ENCODE measurements around the gene TMEM61.
"Not testable (repeated sequence)": the region's sequence is repeated elsewhere in the genome, so short reads cannot be mapped to it uniquely, and the experiment has no call there.

The TMEM61 gene

DNA sequence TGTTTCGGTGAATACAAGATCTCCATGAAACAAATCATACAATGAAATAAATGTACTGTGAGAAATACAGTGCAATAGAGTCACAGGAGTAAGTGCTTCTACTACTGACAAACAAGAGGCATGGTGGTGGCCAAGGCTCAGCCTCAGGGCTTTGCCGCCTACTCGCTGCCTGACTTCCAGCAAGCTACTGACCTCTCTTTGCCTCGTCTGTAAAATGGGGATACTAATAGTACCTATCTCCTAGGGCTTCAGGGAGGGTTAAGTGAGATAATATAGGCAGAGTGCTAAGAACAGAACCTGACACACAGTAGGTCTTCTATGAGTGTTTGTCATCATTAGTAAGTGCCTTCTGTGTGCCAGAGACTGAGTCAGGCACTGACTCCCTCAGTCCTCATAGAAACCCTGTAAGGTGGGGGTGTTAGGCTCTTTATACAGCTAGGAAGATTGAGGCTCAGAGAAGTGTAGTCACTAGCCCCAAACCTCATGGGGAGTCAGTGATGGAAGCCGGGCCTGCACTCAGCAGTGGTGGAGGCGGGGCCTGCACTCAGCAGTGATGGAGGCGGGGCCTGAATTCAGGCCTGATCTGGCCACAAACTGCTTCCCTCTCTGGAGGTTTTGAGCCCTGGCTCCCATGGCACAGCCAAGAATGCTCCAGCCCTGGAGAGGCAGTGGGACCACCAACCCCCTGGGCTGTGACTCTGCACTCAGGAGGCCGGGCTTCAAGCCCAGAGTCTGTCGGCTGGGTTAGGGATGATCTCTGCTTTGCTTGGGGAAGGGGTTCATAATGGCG, 25.1 kb downstream of the TMEM61 start:
- peaks cover 0 to under 1% of the 10 kb centered on the region in 2 donors for H3K4me1 Mint-ChIP-seq (ENCODE audit: low read depth in 2 of 2)
- no peak for ATAC-seq (replicated peaks)

GRCh38 chr1:55006931-55007330, 26.5 kb downstream of the TMEM61 start:
- H3K27ac Mint-ChIP-seq = no peak overlapping the region
- H3K4me1 Mint-ChIP-seq (ENCODE audit: low read depth in 2 of 2) = peaks cover 0 to 2% of the 10 kb centered on the region in 2 donors
- no peak for ATAC-seq (replicated peaks)

More for the DNA sequence above, 25.1 kb downstream of the TMEM61 start:
- H3K4me3 Mint-ChIP-seq = no peak overlapping the region
- H3K27me3 Mint-ChIP-seq = peaks cover 0 to 14% of the 10 kb centered on the region in 2 donors
- no peak overlapping the region for H3K27ac Mint-ChIP-seq
- no peaks in the 10 kb centered on the region for H3K36me3 Mint-ChIP-seq (ENCODE audit: insufficient read depth)
- DNase-seq = no peak
- no peaks in the 10 kb centered on the region for H3K9me3 Mint-ChIP-seq

DNA sequence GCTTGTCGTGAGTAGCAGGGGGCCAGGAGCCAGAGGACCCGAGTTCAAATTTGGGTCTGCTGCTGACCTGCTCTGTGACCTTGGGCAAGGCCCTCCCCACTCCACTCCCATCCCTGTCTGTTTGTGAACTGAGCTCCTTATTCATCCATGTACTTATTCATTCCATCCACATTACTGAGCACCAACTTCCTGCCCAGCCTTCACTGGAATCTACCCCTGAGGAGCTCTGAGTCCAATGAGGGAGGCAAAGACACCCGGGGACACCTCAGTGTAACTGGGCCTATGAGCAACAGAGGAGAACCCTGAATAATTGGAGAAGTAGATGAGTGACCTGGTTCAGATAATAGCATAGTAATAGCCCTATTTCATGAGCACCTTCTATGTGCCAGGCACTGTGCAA, 27.2 kb downstream of the TMEM61 start:
- Mint-ChIP-seq H3K4me1 (ENCODE audit: low read depth in 2 of 2) (peaks cover 0 to 2% of the 10 kb centered on the region in 2 donors), H3K27me3 (peaks cover 0 to 21% of the 10 kb centered on the region in 2 donors), H3K27ac (no peak overlapping the region), H3K4me3 (no peak overlapping the region), H3K9me3 (no peaks in the 10 kb centered on the region), H3K36me3 (ENCODE audit: insufficient read depth) (no peaks in the 10 kb centered on the region)
- DNase-seq (no peak), ATAC-seq (replicated peaks) (no peak)

More at GRCh38 chr1:55006931-55007330, 26.5 kb downstream of the TMEM61 start:
- H3K9me3 Mint-ChIP-seq = no peaks in the 10 kb centered on the region
- no peaks in the 10 kb centered on the region for H3K36me3 Mint-ChIP-seq (ENCODE audit: insufficient read depth)
- no peak for DNase-seq
- peaks cover 0 to 14% of the 10 kb centered on the region in 2 donors for H3K27me3 Mint-ChIP-seq
- H3K4me3 Mint-ChIP-seq = no peak overlapping the region

DNA sequence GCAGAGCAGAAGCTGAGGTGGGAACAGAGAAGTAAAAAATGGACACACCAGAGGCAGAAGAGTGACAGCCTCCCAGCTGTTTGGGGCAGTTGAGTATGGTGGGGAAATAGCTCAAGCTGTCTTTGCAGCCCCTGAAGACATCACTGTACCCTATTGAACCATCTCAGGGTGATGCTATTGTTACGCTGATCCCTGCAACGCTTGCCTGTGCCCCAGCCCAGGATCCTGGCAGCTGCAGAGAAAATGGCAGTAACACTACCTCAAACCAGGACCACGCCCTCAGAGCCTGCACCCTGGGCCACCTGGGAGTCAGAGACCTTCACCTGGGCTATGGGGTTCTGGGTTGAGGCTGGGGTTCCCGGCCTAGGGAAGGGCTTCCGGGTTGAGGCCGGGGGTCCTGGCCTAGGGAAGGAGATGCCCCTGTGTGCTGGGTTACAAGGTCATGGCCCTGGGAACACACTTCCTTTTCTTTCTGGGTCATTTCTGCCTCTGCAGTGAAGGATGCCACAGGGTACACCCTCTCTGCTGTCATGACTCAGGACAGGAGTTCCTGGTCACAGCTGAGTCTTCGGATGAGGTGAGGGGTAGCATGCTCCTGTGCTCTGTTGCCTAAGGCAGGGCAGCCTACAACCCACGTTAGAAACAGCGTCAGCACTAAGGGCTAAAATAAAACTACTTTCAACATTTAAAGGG, 29.9 kb downstream of the TMEM61 start:
- H3K36me3 Mint-ChIP-seq (ENCODE audit: insufficient read depth) = no peaks in the 10 kb centered on the region
- peaks cover 0 to 2% of the 10 kb centered on the region in 2 donors for H3K4me1 Mint-ChIP-seq (ENCODE audit: low read depth in 2 of 2)
- no peak overlapping the region for H3K4me3 Mint-ChIP-seq
- peak overlapping the region in 1 of 2 donors; percentile 30 for H3K27ac Mint-ChIP-seq
- DNase-seq = no peak
- H3K27me3 Mint-ChIP-seq = peaks cover 16 to 46% of the 10 kb centered on the region in 2 donors
- H3K9me3 Mint-ChIP-seq = no peaks in the 10 kb centered on the region
- ATAC-seq (replicated peaks) = peak; percentile 68

GRCh38 chr1:55010887-55011217, 30.4 kb downstream of the TMEM61 start:
- Mint-ChIP-seq H3K4me3 (no peak overlapping the region), H3K9me3 (no peaks in the 10 kb centered on the region), H3K4me1 (ENCODE audit: low read depth in 2 of 2) (peaks cover 0 to 2% of the 10 kb centered on the region in 2 donors), H3K27me3 (peaks cover 22 to 51% of the 10 kb centered on the region in 2 donors), H3K36me3 (ENCODE audit: insufficient read depth) (no peaks in the 10 kb centered on the region), H3K27ac (peak overlapping the region in 1 of 2 donors; percentile 30)
- ATAC-seq (replicated peaks) (peak; percentile 92), DNase-seq (peak in 2 of 3 experiments; percentile 14 to 18)

- Mint-ChIP-seq H3K9me3 (no peaks in the 10 kb centered on the region), H3K27me3 (peaks cover 31 to 58% of the 10 kb centered on the region in 2 donors), H3K27ac (no peak overlapping the region), H3K36me3 (ENCODE audit: insufficient read depth) (no peaks in the 10 kb centered on the region), H3K4me1 (ENCODE audit: low read depth in 2 of 2) (peaks cover 0 to 2% of the 10 kb centered on the region in 2 donors), H3K4me3 (no peak overlapping the region)
- no peak for ATAC-seq (replicated peaks)
- DNase-seq = no peak
Measured at GRCh38 chr1:55012661-55013060, 32.2 kb downstream of the TMEM61 start.

- H3K36me3 Mint-ChIP-seq (ENCODE audit: insufficient read depth) = no peaks in the 10 kb centered on the region
- DNase-seq (no peak), ATAC-seq (replicated peaks) (no peak)
- no peak overlapping the region for H3K4me3 Mint-ChIP-seq
- peaks cover 43 to 67% of the 10 kb centered on the region in 2 donors for H3K27me3 Mint-ChIP-seq
- H3K4me1 Mint-ChIP-seq (ENCODE audit: low read depth in 2 of 2) = peaks cover 0 to 2% of the 10 kb centered on the region in 2 donors
- no peak overlapping the region for H3K27ac Mint-ChIP-seq
- no peaks in the 10 kb centered on the region for H3K9me3 Mint-ChIP-seq
Measured at GRCh38 chr1:55015123-55015522, 34.7 kb downstream of the TMEM61 start.

GRCh38 chr1:55015731-55016620, 35.5 kb downstream of the TMEM61 start:
- peaks cover 0 to 1% of the 10 kb centered on the region in 2 donors for H3K4me1 Mint-ChIP-seq (ENCODE audit: low read depth in 2 of 2)

GRCh38 chr1:55018395-55018794, 38.0 kb downstream of the TMEM61 start:
- H3K36me3 Mint-ChIP-seq (ENCODE audit: insufficient read depth) = no peaks in the 10 kb centered on the region
- no peaks in the 10 kb centered on the region for H3K9me3 Mint-ChIP-seq
- ATAC-seq (replicated peaks) (no peak), DNase-seq (no peak)
- no peak overlapping the region for H3K4me3 Mint-ChIP-seq
- H3K4me1 Mint-ChIP-seq (ENCODE audit: low read depth in 2 of 2) = peaks cover 0 to 2% of the 10 kb centered on the region in 2 donors
- peaks cover 47 to 85% of the 10 kb centered on the region in 2 donors for H3K27me3 Mint-ChIP-seq
- no peak overlapping the region for H3K27ac Mint-ChIP-seq

More at GRCh38 chr1:55015731-55016620, 35.5 kb downstream of the TMEM61 start:
- Mint-ChIP-seq H3K4me3 (no peak overlapping the region), H3K27me3 (peaks cover 43 to 75% of the 10 kb centered on the region in 2 donors), H3K36me3 (ENCODE audit: insufficient read depth) (no peaks in the 10 kb centered on the region), H3K27ac (no peak overlapping the region), H3K9me3 (no peaks in the 10 kb centered on the region)
- no peak for ATAC-seq (replicated peaks)
- no peak for DNase-seq

DNA sequence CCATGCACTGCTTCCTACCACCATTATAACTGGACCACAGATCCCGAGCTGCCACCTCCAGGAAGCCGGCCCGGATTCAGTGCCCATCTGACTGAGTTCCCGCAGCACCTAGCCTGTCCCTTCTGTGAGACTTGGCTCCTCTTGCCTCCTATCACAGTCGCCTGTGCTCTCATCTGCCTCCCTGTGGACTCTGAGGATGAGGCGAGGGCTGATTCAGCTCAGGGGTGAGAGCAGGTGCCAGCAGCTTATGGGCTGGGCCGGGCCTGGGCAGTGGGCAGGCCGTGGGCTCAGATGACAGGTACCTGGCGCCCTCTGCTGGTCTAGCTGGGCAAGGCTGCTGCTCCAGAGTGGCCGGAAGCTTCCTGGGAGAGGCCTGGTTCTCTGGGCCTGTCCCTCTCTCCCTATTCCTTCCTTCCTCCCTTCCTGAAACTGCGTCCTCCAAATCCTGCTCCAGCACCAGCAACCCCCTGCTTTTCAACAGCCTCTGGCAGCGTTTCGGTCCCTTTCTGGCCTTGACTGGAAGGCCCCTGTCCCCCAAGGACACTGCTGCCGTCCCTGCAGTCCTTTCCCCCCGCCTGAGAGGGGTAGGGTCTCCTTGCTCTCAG, 41.6 kb downstream of the TMEM61 start:
- Mint-ChIP-seq H3K9me3 (no peaks in the 10 kb centered on the region), H3K4me3 (no peak overlapping the region), H3K4me1 (ENCODE audit: low read depth in 2 of 2) (peaks cover 4 to 5% of the 10 kb centered on the region in 2 donors), H3K27me3 (peaks cover 23 to 67% of the 10 kb centered on the region in 2 donors), H3K27ac (peak overlapping the region in 1 of 2 donors; percentile 62), H3K36me3 (ENCODE audit: insufficient read depth) (no peaks in the 10 kb centered on the region)
- DNase-seq (peak; percentile 54 to 60 (median 59)), ATAC-seq (replicated peaks) (peak; percentile 89)

DNA sequence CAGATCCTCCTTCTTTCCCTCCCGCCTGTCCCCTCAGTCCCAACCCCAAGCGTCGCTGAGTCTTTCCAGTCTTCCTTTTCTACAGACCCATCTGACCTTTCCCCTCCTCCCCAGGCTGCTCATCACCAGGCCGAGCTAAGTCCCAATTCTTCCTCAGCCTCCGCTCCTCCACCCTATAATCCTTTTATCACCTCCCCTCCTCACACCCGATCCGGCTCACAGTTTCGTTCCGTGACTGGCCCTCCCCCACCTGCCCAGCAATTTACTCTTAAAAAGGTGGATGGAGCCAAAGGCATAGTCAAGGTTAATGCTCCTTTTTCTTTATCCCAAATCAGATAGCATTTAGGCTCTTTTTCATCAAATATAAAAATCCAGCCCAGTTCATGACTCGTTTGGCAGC, 43.7 kb downstream of the TMEM61 start:
- peak overlapping the region in 1 of 2 donors; percentile 15 for H3K27ac Mint-ChIP-seq
- peaks cover 15 to 57% of the 10 kb centered on the region in 2 donors for H3K27me3 Mint-ChIP-seq
- not testable (repeated sequence) for H3K4me1 Mint-ChIP-seq (ENCODE audit: low read depth in 2 of 2); DNase-seq; H3K9me3 Mint-ChIP-seq; ATAC-seq (replicated peaks); H3K4me3 Mint-ChIP-seq; H3K36me3 Mint-ChIP-seq (ENCODE audit: insufficient read depth)

GRCh38 chr1:55026682-55027081, 46.3 kb downstream of the TMEM61 start:
- not testable (repeated sequence) for H3K4me1 Mint-ChIP-seq (ENCODE audit: low read depth in 2 of 2); DNase-seq; H3K9me3 Mint-ChIP-seq; H3K4me3 Mint-ChIP-seq; H3K27ac Mint-ChIP-seq; H3K36me3 Mint-ChIP-seq (ENCODE audit: insufficient read depth); ATAC-seq (replicated peaks)
- H3K27me3 Mint-ChIP-seq = peaks cover 29 to 56% of the 10 kb centered on the region in 2 donors

GRCh38 chr1:55031098-55031497, 50.7 kb downstream of the TMEM61 start:
- DNase-seq; H3K4me3 Mint-ChIP-seq; H3K9me3 Mint-ChIP-seq; H3K27ac Mint-ChIP-seq; H3K36me3 Mint-ChIP-seq (ENCODE audit: insufficient read depth); ATAC-seq (replicated peaks); H3K4me1 Mint-ChIP-seq (ENCODE audit: low read depth in 2 of 2): not testable (repeated sequence)
- peaks cover 55 to 67% of the 10 kb centered on the region in 2 donors for H3K27me3 Mint-ChIP-seq

Measured in effector memory CD8-positive, alpha-beta T cell (primary cell).